SU-DHL-6 (cell line): ENCODE results near the gene FFAR3.

Source experiments
- H2AFZ ChIP-seq: fragments of 200-600 bp; sonication (generic); 2 replicates; pipeline ENCODE4 v1.6.1; 2014; ENCODE audit warnings: low read depth, mild to moderate bottlenecking, moderate library complexity, mixed read lengths, antibody characterized with exemption, low read length; ENCODE audit not compliant: severe bottlenecking
- H3F3A ChIP-seq: fragments of 200-600 bp; shearing (Covaris generic); 2 replicates; pipeline ENCODE4 v1.6.0; 2016; ENCODE audit warnings: antibody characterized with exemption, mild to moderate bottlenecking; ENCODE audit not compliant: insufficient read depth
- H3K27ac ChIP-seq: fragments of 200-600 bp; sonication (generic); 2 replicates; pipeline ENCODE4 v1.5.1; 2016; ENCODE audit warnings: low read depth, mild to moderate bottlenecking, low read length, moderate library complexity, mixed read lengths
- H3K27me3 ChIP-seq: fragments of 200-600 bp; sonication (generic), shearing (Covaris generic); 2 replicates; pipeline ENCODE4 v1.6.0; 2014; ENCODE audit warnings: mild to moderate bottlenecking, low read length
- H3K36me3 ChIP-seq: fragments of 200-600 bp; sonication (generic); 2 replicates; pipeline ENCODE4 v1.6.1; 2014; ENCODE audit warnings: mild to moderate bottlenecking, low read length, mixed read lengths
- H3K4me2 ChIP-seq: fragments of 300-600, 200-600 bp; shearing (Covaris generic), sonication (generic); 2 replicates; pipeline ENCODE4 v1.6.0; 2014; ENCODE audit warnings: low read length, low read depth, mild to moderate bottlenecking; ENCODE audit not compliant: poor library complexity, severe bottlenecking
- H3K4me3 ChIP-seq: fragments of 200-600 bp; sonication (generic); 2 replicates; pipeline ENCODE4 v1.5.1; 2014; ENCODE audit warnings: antibody characterized with exemption, low read length, mild to moderate bottlenecking, mixed read lengths; ENCODE audit not compliant: insufficient read depth, poor library complexity, severe bottlenecking
- H3K79me2 ChIP-seq: fragments of 200-600 bp; sonication (generic); 2 replicates; pipeline ENCODE4 v1.6.1; 2014; ENCODE audit warnings: mild to moderate bottlenecking, low read length, moderate library complexity; ENCODE audit not compliant: insufficient read depth
- H3K9ac ChIP-seq: fragments of 200-600 bp; sonication (generic); 2 replicates; pipeline ENCODE4 v1.7.0; 2014; ENCODE audit warnings: mild to moderate bottlenecking, low read length
- H3K9me2 ChIP-seq: fragments of 200-600 bp; sonication (generic); replicated peaks from 2 replicates; pipeline ENCODE4 v1.6.1; 2014; ENCODE audit warnings: low read length; ENCODE audit not compliant: insufficient read depth
- H3K9me3 ChIP-seq: fragments of 200-600 bp; sonication (generic); 2 replicates; pipeline ENCODE4 v1.6.1; 2014; ENCODE audit warnings: low read length, mixed read lengths; ENCODE audit not compliant: insufficient read depth
- H4K20me1 ChIP-seq: fragments of 200-600 bp; sonication (generic); 2 replicates; pipeline ENCODE4 v1.6.1; 2014; ENCODE audit warnings: low read depth, mild to moderate bottlenecking, antibody characterized with exemption, low read length, moderate library complexity, mixed read lengths
- CTCF ChIP-seq: fragments of 200-600 bp; sonication (generic); IDR thresholded peaks from one replicate; pipeline ENCODE4 v1.5.1; 2017; ENCODE audit warnings: antibody characterized with exemption, mild to moderate bottlenecking, low read length, moderate library complexity; ENCODE audit not compliant: insufficient read depth, poor library complexity, severe bottlenecking
- EZH2phosphoT487 ChIP-seq: fragments of 200-600 bp; sonication (generic), shearing (Covaris generic); conservative IDR thresholded peaks from 2 replicates; pipeline ENCODE4 v1.6.1; 2018; ENCODE audit warnings: mild to moderate bottlenecking, antibody characterized with exemption, low read length, moderate library complexity, mixed read lengths

FFAR3 gene

DNA sequence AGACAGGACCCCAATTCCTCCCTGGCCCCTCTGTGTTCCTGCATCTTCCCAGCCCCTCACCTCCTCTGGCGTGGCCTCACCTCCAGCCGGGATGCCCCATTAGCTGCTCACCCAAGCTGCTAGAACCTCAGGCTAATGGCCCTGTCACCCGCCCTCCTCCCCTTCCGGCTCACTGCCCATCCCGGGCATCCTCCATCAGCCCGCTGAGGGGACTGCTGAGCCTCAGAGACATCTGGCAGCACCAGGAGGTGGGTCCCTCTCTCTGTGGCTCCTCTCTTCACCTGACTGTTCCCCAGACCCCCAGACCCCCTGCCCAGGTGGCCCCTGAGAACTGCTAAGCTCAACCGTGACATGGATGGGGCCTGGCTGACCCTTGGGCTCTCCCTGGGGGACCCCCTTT lies 7.7 kb upstream of the FFAR3 start:
- H3K27ac ChIP-seq = no peak overlapping the region
- no peaks in the 10 kb centered on the region for H3K9me3 ChIP-seq
- H3K27me3 ChIP-seq = no peaks in the 10 kb centered on the region
- H3K4me3 ChIP-seq = no peak overlapping the region
- no peak overlapping the region for H3K4me2 ChIP-seq
- TF ChIP-seq CTCF = no peak
- no peak for TF ChIP-seq EZH2phosphoT487
- H3K9ac ChIP-seq = no peak overlapping the region
- no peaks in the 10 kb centered on the region for H3K79me2 ChIP-seq
- no peaks in the 10 kb centered on the region for H4K20me1 ChIP-seq
- peaks cover 11% of the 10 kb centered on the region for H3K36me3 ChIP-seq
- no peaks in the 10 kb centered on the region for H3K9me2 ChIP-seq
- no peak overlapping the region for H2AFZ ChIP-seq
- peaks cover 41% of the 10 kb centered on the region for H3F3A ChIP-seq

DNA sequence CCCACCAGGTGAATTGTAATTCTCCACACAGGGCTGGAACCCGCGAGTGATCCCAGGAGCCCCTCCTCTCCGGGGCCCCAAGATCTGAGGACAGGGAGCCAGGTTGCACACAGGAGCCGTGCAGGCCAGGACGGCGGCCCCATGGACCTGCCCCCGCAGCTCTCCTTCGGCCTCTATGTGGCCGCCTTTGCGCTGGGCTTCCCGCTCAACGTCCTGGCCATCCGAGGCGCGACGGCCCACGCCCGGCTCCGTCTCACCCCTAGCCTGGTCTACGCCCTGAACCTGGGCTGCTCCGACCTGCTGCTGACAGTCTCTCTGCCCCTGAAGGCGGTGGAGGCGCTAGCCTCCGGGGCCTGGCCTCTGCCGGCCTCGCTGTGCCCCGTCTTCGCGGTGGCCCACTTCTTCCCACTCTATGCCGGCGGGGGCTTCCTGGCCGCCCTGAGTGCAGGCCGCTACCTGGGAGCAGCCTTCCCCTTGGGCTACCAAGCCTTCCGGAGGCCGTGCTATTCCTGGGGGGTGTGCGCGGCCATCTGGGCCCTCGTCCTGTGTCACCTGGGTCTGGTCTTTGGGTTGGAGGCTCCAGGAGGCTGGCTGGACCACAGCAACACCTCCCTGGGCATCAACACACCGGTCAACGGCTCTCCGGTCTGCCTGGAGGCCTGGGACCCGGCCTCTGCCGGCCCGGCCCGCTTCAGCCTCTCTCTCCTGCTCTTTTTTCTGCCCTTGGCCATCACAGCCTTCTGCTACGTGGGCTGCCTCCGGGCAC lies 6.7 kb upstream of the FFAR3 start:
- no peaks in the 10 kb centered on the region for H3K27me3 ChIP-seq
- peaks cover 31% of the 10 kb centered on the region for H3F3A ChIP-seq
- H3K9me2 ChIP-seq = no peaks in the 10 kb centered on the region
- no peak overlapping the region for H3K9ac ChIP-seq
- H3K36me3 ChIP-seq = 0 out of 2 replicates have a peak, but pooled peaks cover 3% of the 10 kb centered on the region
- H3K4me2 ChIP-seq = no peak overlapping the region
- no peaks in the 10 kb centered on the region for H3K9me3 ChIP-seq
- no peaks in the 10 kb centered on the region for H4K20me1 ChIP-seq
- no peak overlapping the region for H2AFZ ChIP-seq
- H3K4me3 ChIP-seq = no peak overlapping the region
- TF ChIP-seq CTCF = no peak
- no peak for TF ChIP-seq EZH2phosphoT487
- H3K27ac ChIP-seq = no peak overlapping the region
- no peaks in the 10 kb centered on the region for H3K79me2 ChIP-seq

DNA sequence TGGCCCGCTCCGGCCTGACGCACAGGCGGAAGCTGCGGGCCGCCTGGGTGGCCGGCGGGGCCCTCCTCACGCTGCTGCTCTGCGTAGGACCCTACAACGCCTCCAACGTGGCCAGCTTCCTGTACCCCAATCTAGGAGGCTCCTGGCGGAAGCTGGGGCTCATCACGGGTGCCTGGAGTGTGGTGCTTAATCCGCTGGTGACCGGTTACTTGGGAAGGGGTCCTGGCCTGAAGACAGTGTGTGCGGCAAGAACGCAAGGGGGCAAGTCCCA lies 6.1 kb upstream of the FFAR3 start:
- Histone ChIP-seq H3K4me2 (no peak overlapping the region), H3K36me3 (no peaks in the 10 kb centered on the region), H4K20me1 (no peaks in the 10 kb centered on the region), H3K4me3 (no peak overlapping the region), H3K79me2 (no peaks in the 10 kb centered on the region), H3K27me3 (no peaks in the 10 kb centered on the region), H3F3A (peaks cover 26% of the 10 kb centered on the region), H3K9me2 (no peaks in the 10 kb centered on the region), H3K9ac (no peak overlapping the region), H3K9me3 (no peaks in the 10 kb centered on the region), H3K27ac (no peak overlapping the region), H2AFZ (no peak overlapping the region)
- no peak for TF ChIP-seq CTCF
- no peak for TF ChIP-seq EZH2phosphoT487
